ENCODE results near the gene TTC6. TPM values are rescaled to one million over a fixed set of nuclear protein-coding genes. Genes with fewer than 3 reads are reported as not detected.
"Not testable (repeated sequence)": the region's sequence is repeated elsewhere in the genome, so short reads cannot be mapped to it uniquely, and the experiment has no call there.

Gene TTC6
- total RNA-seq, 1 donor from 2014 or later = 0.44 TPM

DNA sequence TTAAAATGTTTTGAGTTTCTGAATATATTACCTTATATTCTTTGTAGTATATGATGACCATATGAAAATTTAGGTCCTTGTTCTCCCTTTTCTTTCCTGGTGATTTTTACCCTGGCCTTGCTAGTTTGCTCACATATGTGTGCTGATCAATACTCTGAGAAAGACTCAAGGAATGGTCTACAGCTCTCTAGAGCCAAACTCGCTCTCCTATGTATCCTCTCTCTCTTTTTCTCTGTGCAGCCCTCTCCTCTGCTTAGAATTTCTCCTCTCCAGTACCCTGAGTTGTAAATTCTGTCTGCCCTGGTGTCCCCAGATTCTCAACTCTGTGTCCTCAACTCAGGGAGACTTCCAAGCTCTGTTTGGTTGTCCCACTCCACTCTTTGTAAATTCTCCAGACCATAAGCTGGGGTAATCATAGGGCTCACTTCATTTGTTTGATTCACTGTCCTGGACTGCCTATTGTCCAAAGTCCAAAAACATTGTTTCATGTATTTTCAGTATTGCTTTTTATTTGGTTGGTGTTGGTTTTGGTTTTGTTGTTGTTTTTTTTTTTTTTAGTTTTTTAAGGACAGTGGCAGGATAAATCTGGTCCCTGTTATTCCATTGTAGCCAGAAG is 41.4 kb upstream of the TTC6 start:
- H3K27me3 Mint-ChIP-seq (ENCODE audit: unreplicated experiment) = peaks cover 2% of the 10 kb centered on the region
- no peak for DNase-seq
- no peak overlapping the region for H3K27ac Mint-ChIP-seq (ENCODE audit: unreplicated experiment)
- TF ChIP-seq, protein P1, sequence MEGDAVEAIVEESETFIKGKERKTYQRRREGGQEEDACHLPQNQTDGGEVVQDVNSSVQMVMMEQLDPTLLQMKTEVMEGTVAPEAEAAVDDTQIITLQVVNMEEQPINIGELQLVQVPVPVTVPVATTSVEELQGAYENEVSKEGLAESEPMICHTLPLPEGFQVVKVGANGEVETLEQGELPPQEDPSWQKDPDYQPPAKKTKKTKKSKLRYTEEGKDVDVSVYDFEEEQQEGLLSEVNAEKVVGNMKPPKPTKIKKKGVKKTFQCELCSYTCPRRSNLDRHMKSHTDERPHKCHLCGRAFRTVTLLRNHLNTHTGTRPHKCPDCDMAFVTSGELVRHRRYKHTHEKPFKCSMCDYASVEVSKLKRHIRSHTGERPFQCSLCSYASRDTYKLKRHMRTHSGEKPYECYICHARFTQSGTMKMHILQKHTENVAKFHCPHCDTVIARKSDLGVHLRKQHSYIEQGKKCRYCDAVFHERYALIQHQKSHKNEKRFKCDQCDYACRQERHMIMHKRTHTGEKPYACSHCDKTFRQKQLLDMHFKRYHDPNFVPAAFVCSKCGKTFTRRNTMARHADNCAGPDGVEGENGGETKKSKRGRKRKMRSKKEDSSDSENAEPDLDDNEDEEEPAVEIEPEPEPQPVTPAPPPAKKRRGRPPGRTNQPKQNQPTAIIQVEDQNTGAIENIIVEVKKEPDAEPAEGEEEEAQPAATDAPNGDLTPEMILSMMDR (IDR thresholded peaks at IDR 0.05; ENCODE audit: partially characterized antibody, unreplicated experiment) = no peak
- H3K9me3 Mint-ChIP-seq (ENCODE audit: unreplicated experiment) = peaks cover 6% of the 10 kb centered on the region
- H3K36me3 Mint-ChIP-seq (ENCODE audit: unreplicated experiment) = peaks cover 22% of the 10 kb centered on the region
- H3K4me1 Mint-ChIP-seq (ENCODE audit: low read depth, unreplicated experiment) = no peaks in the 10 kb centered on the region
- H3K4me3 Mint-ChIP-seq (ENCODE audit: unreplicated experiment) = no peak overlapping the region

DNA sequence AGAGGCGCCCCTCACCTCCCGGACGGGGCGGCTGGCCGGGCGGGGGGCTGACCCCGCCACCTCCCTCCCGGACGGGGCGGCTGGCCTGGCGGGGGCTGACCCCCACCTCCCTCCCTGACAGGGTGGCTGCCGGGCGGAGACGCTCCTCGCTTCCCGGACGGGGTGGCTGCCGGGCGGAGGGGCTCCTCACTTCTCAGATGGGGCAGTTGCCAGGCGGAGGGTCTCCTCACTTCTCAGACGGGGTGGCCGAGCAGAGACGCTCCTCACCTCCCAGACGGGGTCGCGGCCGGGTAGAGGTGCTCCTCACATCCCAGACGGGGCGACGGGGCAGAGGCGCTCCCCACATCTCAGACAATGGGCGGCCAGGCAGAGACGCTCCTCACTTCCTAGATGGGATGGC is 39.8 kb upstream of the TTC6 start:
- not testable (repeated sequence) for H3K4me1 Mint-ChIP-seq (ENCODE audit: low read depth, unreplicated experiment); H3K27me3 Mint-ChIP-seq (ENCODE audit: unreplicated experiment); H3K27ac Mint-ChIP-seq (ENCODE audit: unreplicated experiment); H3K9me3 Mint-ChIP-seq (ENCODE audit: unreplicated experiment); DNase-seq; H3K4me3 Mint-ChIP-seq (ENCODE audit: unreplicated experiment)
- peaks cover 22% of the 10 kb centered on the region for H3K36me3 Mint-ChIP-seq (ENCODE audit: unreplicated experiment)

DNA sequence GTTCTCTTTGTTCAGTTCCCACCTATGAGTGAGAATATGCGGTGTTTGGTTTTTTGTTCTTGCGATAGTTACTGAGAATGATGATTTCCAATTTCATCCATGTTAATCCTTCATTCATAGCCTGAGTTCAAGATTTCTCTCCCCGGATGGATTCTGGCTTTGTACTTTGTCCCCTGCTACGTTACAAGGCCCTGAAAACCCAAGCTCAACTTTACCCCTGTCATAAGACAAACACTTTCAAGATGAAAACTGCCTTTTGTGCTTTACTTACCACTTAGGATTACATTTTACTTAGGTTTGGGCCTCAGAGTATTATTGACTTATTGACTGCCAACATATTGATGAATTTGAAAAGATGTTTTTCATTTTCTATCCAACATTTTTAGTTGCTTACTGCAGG is 36.7 kb upstream of the TTC6 start:
- H3K4me1 Mint-ChIP-seq (ENCODE audit: low read depth, unreplicated experiment) = no peaks in the 10 kb centered on the region
- H3K27me3 Mint-ChIP-seq (ENCODE audit: unreplicated experiment) = peaks cover 2% of the 10 kb centered on the region
- H3K27ac Mint-ChIP-seq (ENCODE audit: unreplicated experiment) = no peak overlapping the region
- DNase-seq = no peak
- peaks cover 18% of the 10 kb centered on the region for H3K36me3 Mint-ChIP-seq (ENCODE audit: unreplicated experiment)
- no peak overlapping the region for H3K4me3 Mint-ChIP-seq (ENCODE audit: unreplicated experiment)
- peaks cover 6% of the 10 kb centered on the region for H3K9me3 Mint-ChIP-seq (ENCODE audit: unreplicated experiment)
- TF ChIP-seq, protein P1 (IDR thresholded peaks at IDR 0.05; ENCODE audit: partially characterized antibody, unreplicated experiment) = no peak

DNA sequence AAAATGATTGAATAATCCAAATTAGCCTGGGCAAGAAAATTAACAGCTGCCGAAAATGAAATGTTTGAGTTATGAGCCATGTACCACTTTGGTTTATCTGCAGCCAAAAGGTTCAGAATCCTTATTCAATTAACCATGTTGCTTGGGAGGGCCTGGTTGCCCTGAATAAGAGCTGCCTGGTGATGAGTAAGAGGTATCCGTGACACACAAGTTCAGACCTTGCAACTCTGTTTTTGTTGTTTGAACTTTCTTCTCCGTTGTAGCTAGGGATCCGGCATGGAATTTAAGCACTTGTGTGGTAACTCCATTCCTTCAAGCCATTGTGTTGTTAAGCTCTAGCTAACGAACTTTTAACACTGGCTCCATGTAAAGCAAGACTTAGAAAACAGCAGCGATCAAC is 36.0 kb upstream of the TTC6 start:
- Mint-ChIP-seq H3K27ac (ENCODE audit: unreplicated experiment) (no peak overlapping the region), H3K4me1 (ENCODE audit: low read depth, unreplicated experiment) (no peaks in the 10 kb centered on the region), H3K9me3 (ENCODE audit: unreplicated experiment) (peaks cover 6% of the 10 kb centered on the region), H3K27me3 (ENCODE audit: unreplicated experiment) (peaks cover 2% of the 10 kb centered on the region), H3K4me3 (ENCODE audit: unreplicated experiment) (no peak overlapping the region), H3K36me3 (ENCODE audit: unreplicated experiment) (peaks cover 13% of the 10 kb centered on the region)
- TF ChIP-seq, protein P1 (IDR thresholded peaks at IDR 0.05; ENCODE audit: partially characterized antibody, unreplicated experiment) = no peak
- DNase-seq = no peak

DNA sequence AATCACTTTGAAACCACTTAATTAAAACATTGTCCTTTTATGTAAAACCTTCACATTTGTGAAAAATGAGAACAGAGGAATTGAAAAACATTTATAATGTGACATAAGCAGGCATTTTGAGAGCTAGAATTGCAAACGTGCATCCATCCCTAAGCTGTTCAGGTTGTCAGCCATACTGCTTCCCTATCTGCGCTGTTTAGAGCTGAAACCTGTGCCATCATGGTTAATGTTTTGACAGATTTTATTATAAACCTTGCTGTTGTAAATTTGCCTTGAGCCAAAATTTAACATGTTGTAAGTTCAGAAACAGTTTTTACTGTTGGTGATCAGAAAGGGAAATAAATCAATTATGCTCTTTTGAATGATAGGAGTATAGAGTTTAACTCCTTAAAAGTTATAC is 32.2 kb upstream of the TTC6 start:
- TF ChIP-seq, protein P1 (IDR thresholded peaks at IDR 0.05; ENCODE audit: partially characterized antibody, unreplicated experiment) = no peak
- H3K27me3 Mint-ChIP-seq (ENCODE audit: unreplicated experiment) = no peaks in the 10 kb centered on the region
- no peaks in the 10 kb centered on the region for H3K9me3 Mint-ChIP-seq (ENCODE audit: unreplicated experiment)
- no peak overlapping the region for H3K27ac Mint-ChIP-seq (ENCODE audit: unreplicated experiment)
- H3K4me3 Mint-ChIP-seq (ENCODE audit: unreplicated experiment) = no peak overlapping the region
- DNase-seq = no peak
- H3K36me3 Mint-ChIP-seq (ENCODE audit: unreplicated experiment) = no peaks in the 10 kb centered on the region
- no peaks in the 10 kb centered on the region for H3K4me1 Mint-ChIP-seq (ENCODE audit: low read depth, unreplicated experiment)

Measured in glutamatergic neuron (in vitro differentiated cells).